ENCODE results near the gene SRSF10.
A peak's percentile ranks its signal among the peaks of the same experiment; 100 is the strongest.

SRSF10 gene

DNA sequence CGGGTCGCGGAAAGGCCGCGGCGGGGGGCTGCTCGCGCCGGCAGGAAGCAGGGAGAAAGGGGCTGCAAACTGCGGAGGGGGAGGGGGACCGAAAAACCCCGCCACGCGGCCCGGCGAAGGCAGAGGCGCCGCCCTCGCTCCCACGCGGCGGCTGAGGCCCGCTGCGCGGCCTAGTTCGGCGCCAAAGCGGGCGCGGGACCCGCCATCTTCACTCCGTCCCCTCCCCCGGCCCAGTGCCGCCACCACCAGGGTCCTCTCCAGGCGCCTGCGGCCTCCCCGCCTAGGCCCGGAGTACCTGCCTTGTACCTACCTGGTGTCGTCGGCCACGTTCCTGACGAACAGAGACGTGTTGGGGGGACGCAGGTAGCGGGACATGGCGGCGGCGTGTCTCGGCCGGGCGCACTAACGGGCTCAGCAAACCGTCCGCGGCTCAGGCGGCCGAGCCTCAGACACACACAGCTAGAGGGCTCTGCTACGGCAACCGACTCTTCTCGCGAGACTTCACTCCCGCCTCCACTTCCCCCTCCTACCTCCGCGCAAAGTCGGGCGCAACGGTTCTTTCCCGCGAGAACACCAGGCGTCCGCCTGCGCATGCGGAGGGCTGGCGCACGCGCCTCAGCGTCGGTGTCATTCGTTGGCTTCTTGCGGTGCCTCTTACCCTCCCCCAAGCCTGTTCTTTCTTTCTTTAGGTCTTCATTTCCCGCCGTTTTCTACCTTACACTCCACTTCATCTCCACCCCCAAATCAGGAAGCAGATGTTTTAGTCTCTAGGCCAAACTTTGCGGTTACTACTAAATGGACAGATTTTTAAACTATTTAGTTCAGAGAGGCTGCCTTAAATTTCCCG, at the start of gene SRSF10:
TSS of gene SRSF10 (minus strand) at position 447 of the 847 bp plus-strand sequence. CDS start at position 375, 72 bp downstream.
- no peaks in the 10 kb centered on the region for H3K9me3 ChIP-seq (ENCODE audit: control insufficient read depth in 2 of 2, low read length in 2 of 2)
- H3K9ac ChIP-seq (ENCODE audit: low read depth in 1 of 2, low read length in 2 of 2) = peak within 1 kb of the TSS; percentile 95
- H3K4me1 ChIP-seq (ENCODE audit: control insufficient read depth in 2 of 2, insufficient read depth in 2 of 2, low read length in 2 of 2) = peaks cover 24 to 32% of the 10 kb centered on the region in 2 donors
- H3K4me3 ChIP-seq (ENCODE audit: low read length in 2 of 2) = peak within 1 kb of the TSS; percentile 85 to 93
- peaks cover 7 to 8% of the 10 kb centered on the region in 2 donors for H3K36me3 ChIP-seq (ENCODE audit: control insufficient read depth in 2 of 2, insufficient read depth in 2 of 2, low read length in 2 of 2)
- peak within 1 kb of the TSS; percentile 91 to 97 for H3K27ac ChIP-seq (ENCODE audit: low read depth in 2 of 2, low read length in 2 of 2)
- H3K27me3 ChIP-seq (ENCODE audit: control insufficient read depth in 2 of 2, insufficient read depth in 2 of 2, low read length in 2 of 2) = no peaks in the 10 kb centered on the region

DNA sequence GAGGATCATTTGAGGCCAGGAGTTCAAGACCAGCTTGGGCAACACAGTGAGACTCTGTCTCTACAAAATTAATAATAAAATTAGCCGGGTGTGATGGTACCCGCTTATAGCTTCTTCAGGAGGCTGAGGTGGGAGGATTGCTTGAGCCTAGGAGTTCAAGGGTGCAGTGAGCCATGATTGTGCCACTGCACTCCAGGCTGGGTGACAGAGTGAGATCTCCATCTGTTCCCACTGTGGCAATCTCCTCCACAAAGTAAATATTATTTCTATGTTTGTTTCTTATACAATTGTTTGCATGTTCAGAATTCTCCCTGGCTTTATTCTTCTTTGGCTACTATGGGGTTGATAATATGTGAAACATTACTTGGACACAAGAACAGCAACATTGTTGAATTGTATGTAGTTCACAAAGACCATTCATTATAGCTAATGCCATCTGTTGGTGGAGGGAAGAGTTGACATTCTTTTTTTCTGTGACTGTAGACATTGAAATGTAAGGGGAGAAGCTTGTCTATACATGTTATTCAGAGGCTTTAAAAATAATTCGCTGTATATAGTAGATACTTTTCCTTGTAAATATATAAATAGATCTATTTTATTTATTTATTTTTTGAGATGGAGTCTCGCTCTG, 47.8 kb upstream of the SRSF10 start:
- H3K4me1 ChIP-seq (ENCODE audit: control insufficient read depth in 2 of 2, insufficient read depth in 2 of 2, low read length in 2 of 2) = peaks cover 0 to 7% of the 10 kb centered on the region in 2 donors
- no peak overlapping the region for H3K4me3 ChIP-seq (ENCODE audit: low read length in 2 of 2)
- no peak overlapping the region for H3K9ac ChIP-seq (ENCODE audit: low read depth in 1 of 2, low read length in 2 of 2)
- no peaks in the 10 kb centered on the region for H3K9me3 ChIP-seq (ENCODE audit: control insufficient read depth in 2 of 2, low read length in 2 of 2)
- no peak overlapping the region for H3K27ac ChIP-seq (ENCODE audit: low read depth in 2 of 2, low read length in 2 of 2)
- no peaks in the 10 kb centered on the region for H3K27me3 ChIP-seq (ENCODE audit: control insufficient read depth in 2 of 2, insufficient read depth in 2 of 2, low read length in 2 of 2)
- H3K36me3 ChIP-seq (ENCODE audit: control insufficient read depth in 2 of 2, insufficient read depth in 2 of 2, low read length in 2 of 2) = no peaks in the 10 kb centered on the region

DNA sequence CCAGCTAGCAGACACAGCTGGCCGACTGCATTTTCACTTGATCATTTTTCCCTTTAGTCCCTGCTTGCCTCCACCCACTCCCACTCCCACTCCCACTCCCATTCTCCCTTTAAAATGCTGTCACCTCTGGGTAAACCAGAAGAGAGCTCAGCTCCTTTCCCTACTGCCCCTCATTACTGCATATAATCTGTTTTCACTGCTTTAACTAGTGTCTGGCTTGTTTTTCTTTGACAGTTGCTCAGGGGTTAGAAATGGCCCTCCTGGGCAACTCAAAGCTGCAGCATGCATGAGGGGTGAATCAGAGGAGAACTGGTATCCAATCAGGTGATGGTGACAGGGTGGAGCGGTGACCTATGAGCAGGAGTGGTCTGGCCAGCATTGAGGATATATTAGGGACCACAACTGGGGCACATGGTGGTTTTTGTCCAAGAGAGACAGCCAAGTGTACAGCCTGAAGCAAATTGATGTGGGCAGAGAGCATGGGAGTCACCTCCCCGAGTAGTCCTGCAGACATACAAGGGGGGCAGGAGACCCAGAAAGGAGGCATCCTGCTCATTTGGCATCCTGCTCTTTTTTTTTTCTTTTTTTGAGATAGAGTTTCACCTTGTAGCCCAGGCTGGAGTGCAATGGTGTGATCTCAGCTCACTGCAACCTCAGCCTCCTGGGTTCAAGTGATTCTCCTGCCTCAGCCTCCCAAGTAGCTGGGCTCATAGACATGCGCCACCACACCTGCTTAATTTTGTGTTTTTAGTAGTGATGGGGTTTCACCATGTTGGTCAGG, 42.6 kb upstream of the SRSF10 start:
- Histone ChIP-seq H3K27me3 (ENCODE audit: control insufficient read depth in 2 of 2, insufficient read depth in 2 of 2, low read length in 2 of 2) (no peaks in the 10 kb centered on the region), H3K9me3 (ENCODE audit: control insufficient read depth in 2 of 2, low read length in 2 of 2) (no peaks in the 10 kb centered on the region), H3K4me3 (ENCODE audit: low read length in 2 of 2) (no peak overlapping the region), H3K27ac (ENCODE audit: low read depth in 2 of 2, low read length in 2 of 2) (peak overlapping the region; percentile 80 to 82), H3K36me3 (ENCODE audit: control insufficient read depth in 2 of 2, insufficient read depth in 2 of 2, low read length in 2 of 2) (no peaks in the 10 kb centered on the region), H3K4me1 (ENCODE audit: control insufficient read depth in 2 of 2, insufficient read depth in 2 of 2, low read length in 2 of 2) (peaks cover 26 to 53% of the 10 kb centered on the region in 2 donors), H3K9ac (ENCODE audit: low read depth in 1 of 2, low read length in 2 of 2) (peak overlapping the region in 1 of 2 donors; percentile 33)

DNA sequence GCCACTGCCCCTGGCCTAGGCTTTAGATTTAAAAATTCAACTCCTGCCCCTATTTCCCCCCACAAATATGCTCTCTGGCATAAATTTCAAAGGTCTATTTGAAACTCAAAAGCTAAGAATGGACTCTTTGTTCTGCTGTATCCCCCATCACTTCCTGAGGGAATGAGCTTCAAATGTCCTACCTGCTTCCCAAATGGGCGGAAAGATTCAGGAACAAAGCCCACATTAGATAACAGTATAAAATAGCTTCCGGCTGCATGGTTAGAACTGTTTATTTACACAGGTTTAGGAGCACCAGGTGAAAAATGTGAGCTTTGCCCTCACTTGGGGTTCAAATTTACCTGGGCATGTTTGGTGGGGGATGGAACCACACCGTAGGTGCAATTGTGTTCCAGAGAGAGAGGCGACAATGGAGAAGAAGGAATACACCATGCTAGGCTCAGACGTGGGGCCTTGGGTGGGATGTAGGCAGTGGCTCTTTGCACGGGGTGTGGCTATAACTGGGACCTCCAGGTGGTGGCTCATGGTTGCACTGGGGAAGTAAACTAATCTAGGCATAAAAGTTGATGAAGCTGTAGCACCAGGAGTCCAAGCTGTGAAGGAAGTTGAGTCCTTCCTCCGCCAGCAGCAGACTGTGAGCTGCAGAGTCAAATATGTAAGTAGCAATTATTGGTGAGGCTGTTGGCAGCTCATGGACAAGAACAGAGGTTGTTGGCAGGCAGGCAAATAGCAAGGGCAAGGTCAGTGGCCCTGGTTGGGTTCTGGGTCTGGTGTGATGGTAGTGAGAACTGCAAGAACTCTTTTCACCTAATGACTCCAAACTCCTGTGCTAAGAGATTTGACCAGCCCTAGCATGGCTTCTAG, 41.5 kb upstream of the SRSF10 start:
- Histone ChIP-seq H3K36me3 (ENCODE audit: control insufficient read depth in 2 of 2, insufficient read depth in 2 of 2, low read length in 2 of 2) (no peaks in the 10 kb centered on the region), H3K9ac (ENCODE audit: low read depth in 1 of 2, low read length in 2 of 2) (peak overlapping the region in 1 of 2 donors; percentile 27), H3K4me1 (ENCODE audit: control insufficient read depth in 2 of 2, insufficient read depth in 2 of 2, low read length in 2 of 2) (peaks cover 26 to 59% of the 10 kb centered on the region in 2 donors)

DNA sequence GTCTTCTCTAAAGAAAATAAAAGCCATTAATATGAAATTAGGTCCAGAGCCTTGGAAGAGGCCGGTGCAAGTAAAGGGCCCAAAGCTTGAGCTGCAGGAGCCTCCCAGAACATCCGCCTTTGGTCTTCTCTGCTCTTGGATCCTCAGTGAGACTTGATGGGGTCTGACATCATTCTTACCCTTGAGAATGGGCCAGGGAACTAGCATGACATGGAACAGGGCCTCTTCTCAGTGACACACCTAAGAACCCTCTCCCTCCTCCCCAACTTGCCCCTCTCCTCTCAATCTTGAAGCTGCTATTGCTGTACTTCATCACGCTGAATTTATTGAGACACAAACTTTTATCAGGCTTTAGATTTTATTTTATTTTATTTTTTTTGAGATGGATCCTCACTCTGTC, 40.3 kb upstream of the SRSF10 start:
- Histone ChIP-seq H3K4me3 (ENCODE audit: low read length in 2 of 2) (no peak overlapping the region), H3K36me3 (ENCODE audit: control insufficient read depth in 2 of 2, insufficient read depth in 2 of 2, low read length in 2 of 2) (no peaks in the 10 kb centered on the region), H3K9me3 (ENCODE audit: control insufficient read depth in 2 of 2, low read length in 2 of 2) (no peaks in the 10 kb centered on the region), H3K9ac (ENCODE audit: low read depth in 1 of 2, low read length in 2 of 2) (no peak overlapping the region), H3K27ac (ENCODE audit: low read depth in 2 of 2, low read length in 2 of 2) (peak overlapping the region; percentile 60 to 92), H3K4me1 (ENCODE audit: control insufficient read depth in 2 of 2, insufficient read depth in 2 of 2, low read length in 2 of 2) (peaks cover 33 to 65% of the 10 kb centered on the region in 2 donors), H3K27me3 (ENCODE audit: control insufficient read depth in 2 of 2, insufficient read depth in 2 of 2, low read length in 2 of 2) (no peaks in the 10 kb centered on the region)

More for the DNA sequence above, 41.5 kb upstream of the SRSF10 start:
- Histone ChIP-seq H3K4me3 (ENCODE audit: low read length in 2 of 2) (peak overlapping the region in 1 of 2 donors; percentile 10), H3K27ac (ENCODE audit: low read depth in 2 of 2, low read length in 2 of 2) (peak overlapping the region; percentile 80 to 82), H3K9me3 (ENCODE audit: control insufficient read depth in 2 of 2, low read length in 2 of 2) (no peaks in the 10 kb centered on the region), H3K27me3 (ENCODE audit: control insufficient read depth in 2 of 2, insufficient read depth in 2 of 2, low read length in 2 of 2) (no peaks in the 10 kb centered on the region)

DNA sequence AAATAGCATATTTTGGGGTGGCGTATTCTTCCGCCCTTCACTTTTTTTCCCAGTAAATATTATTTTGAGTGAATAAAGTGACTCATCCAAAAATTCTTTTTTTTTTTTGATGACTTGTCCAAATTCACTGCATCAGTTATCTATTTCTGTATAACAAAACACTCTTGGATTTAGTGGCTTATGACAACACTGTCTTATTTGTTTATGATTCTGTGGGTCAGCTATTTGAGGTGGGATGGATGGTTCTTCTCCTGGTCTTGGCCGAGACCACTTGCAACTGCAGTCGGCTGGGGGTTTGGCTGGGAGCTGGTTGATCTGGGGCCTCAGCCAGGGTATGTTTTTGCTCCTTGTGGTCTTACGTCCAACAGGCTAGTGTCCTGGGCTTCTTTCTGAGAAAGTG, 39.9 kb upstream of the SRSF10 start:
- Histone ChIP-seq H3K9ac (ENCODE audit: low read depth in 1 of 2, low read length in 2 of 2) (no peak overlapping the region), H3K36me3 (ENCODE audit: control insufficient read depth in 2 of 2, insufficient read depth in 2 of 2, low read length in 2 of 2) (no peaks in the 10 kb centered on the region), H3K27ac (ENCODE audit: low read depth in 2 of 2, low read length in 2 of 2) (peak overlapping the region; percentile 91 to 92), H3K4me1 (ENCODE audit: control insufficient read depth in 2 of 2, insufficient read depth in 2 of 2, low read length in 2 of 2) (peaks cover 37 to 70% of the 10 kb centered on the region in 2 donors), H3K4me3 (ENCODE audit: low read length in 2 of 2) (no peak overlapping the region), H3K9me3 (ENCODE audit: control insufficient read depth in 2 of 2, low read length in 2 of 2) (no peaks in the 10 kb centered on the region), H3K27me3 (ENCODE audit: control insufficient read depth in 2 of 2, insufficient read depth in 2 of 2, low read length in 2 of 2) (no peaks in the 10 kb centered on the region)

DNA sequence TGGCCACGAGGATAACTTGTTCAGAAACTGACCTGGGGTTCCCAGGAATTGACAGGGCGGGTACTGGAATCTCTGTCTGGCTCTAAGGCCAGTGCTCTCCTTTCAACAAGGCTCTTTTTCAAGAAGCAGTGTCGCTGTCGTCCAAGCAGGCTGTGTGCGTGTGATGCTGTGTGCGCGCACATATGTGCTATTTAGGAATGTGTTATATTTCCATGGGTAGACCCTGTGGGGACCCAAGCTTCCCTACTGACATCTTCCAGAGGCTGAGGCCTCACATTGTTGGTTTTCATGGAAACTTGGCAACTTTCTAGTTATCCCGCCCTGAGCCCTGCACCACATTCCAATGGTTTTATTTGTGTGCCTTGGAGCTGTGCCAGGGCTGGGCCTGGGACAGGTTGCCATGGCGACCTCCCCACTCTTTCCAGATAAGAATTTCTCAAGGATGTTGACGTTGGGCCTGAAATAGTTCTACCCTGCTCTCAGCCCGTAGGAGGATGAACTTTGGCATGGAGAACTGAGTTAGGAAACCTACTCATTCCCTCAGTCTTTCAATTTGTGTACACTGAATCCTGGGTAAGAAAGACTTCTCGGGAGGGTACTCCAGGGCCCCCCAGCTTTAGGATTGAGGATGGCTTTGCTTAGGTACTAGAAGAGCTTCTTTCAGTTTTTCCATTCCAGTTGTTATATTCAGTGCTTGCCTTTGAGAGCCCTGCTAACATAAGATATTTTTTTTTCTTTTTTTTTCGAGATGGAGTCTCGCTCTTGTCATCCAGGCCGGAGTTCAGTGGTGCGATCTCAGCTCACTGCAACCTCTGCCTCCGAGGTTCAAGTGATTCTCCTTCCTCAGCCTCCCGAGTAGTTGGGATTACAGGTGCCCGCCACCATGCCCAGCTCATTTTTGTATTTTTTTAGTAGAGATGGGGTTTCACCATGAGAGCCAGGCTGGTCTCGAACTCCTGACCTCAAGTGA, 38.8 kb upstream of the SRSF10 start:
- peak overlapping the region; percentile 91 to 92 for H3K27ac ChIP-seq (ENCODE audit: low read depth in 2 of 2, low read length in 2 of 2)
- peak overlapping the region; percentile 49 to 66 for H3K4me3 ChIP-seq (ENCODE audit: low read length in 2 of 2)
- H3K9ac ChIP-seq (ENCODE audit: low read depth in 1 of 2, low read length in 2 of 2) = peak overlapping the region; percentile 19 to 53

DNA sequence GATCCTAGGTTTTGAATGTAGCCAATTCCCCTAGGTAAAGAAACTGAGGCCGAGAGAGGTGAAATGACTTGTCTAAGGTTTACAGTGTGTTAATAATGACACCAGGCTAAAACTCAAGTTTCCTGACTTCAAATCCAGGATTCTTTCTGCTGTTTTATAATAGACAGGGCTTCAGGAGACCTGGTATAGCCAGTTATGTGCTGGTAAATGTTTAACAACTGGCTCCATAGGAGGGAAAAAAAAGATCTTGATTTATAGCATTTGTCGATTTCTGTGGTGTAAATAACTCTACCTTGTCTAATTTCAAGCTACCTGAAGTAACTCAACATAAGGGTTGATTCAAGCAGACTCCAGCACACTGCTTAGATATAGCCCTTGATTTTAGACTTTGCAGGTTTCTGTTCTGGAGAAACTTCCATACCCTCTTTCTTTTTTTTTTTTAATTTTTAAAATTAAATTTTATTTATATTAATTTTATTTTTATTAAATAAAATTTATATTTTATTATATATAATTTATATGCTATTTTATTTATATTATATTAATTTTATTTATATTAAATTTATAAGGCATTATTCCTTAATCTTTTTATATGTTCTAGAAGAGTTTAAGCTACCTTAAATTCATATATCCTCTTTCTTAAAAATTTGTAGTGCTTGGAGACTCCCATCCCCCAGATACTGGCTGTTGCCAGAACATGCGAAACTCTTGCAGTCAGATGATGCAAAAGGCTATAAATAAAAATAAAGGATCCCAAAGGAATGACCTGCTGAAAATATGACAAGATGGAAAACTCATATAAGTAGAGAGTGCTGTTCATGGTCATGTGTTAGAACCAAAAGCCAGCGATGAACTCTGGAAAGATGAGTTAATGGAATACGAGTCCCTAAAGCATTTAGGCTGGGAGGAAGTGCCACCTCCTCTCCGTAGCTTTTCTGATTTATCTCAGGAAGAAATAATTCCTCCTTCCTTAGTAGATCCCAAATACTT, 35.4 kb upstream of the SRSF10 start:
- Histone ChIP-seq H3K9ac (ENCODE audit: low read depth in 1 of 2, low read length in 2 of 2) (no peak overlapping the region), H3K27me3 (ENCODE audit: control insufficient read depth in 2 of 2, insufficient read depth in 2 of 2, low read length in 2 of 2) (peaks cover 0 to 2% of the 10 kb centered on the region in 2 donors), H3K27ac (ENCODE audit: low read depth in 2 of 2, low read length in 2 of 2) (peak overlapping the region; percentile 37 to 45), H3K4me1 (ENCODE audit: control insufficient read depth in 2 of 2, insufficient read depth in 2 of 2, low read length in 2 of 2) (peaks cover 32 to 53% of the 10 kb centered on the region in 2 donors), H3K9me3 (ENCODE audit: control insufficient read depth in 2 of 2, low read length in 2 of 2) (no peaks in the 10 kb centered on the region), H3K4me3 (ENCODE audit: low read length in 2 of 2) (peak overlapping the region in 1 of 2 donors; percentile 31), H3K36me3 (ENCODE audit: control insufficient read depth in 2 of 2, insufficient read depth in 2 of 2, low read length in 2 of 2) (no peaks in the 10 kb centered on the region)

More for the DNA sequence above, 38.8 kb upstream of the SRSF10 start:
- Histone ChIP-seq H3K36me3 (ENCODE audit: control insufficient read depth in 2 of 2, insufficient read depth in 2 of 2, low read length in 2 of 2) (no peaks in the 10 kb centered on the region), H3K4me1 (ENCODE audit: control insufficient read depth in 2 of 2, insufficient read depth in 2 of 2, low read length in 2 of 2) (peaks cover 42 to 74% of the 10 kb centered on the region in 2 donors), H3K9me3 (ENCODE audit: control insufficient read depth in 2 of 2, low read length in 2 of 2) (no peaks in the 10 kb centered on the region), H3K27me3 (ENCODE audit: control insufficient read depth in 2 of 2, insufficient read depth in 2 of 2, low read length in 2 of 2) (no peaks in the 10 kb centered on the region)

All from mucosa of rectum (tissue), 2 donors.